Heart left ventricle (tissue), 13 donors: ENCODE measurements around the gene HNRNPH1.
"Not testable (repeated sequence)": the region's sequence is repeated elsewhere in the genome, so short reads cannot be mapped to it uniquely, and the experiment has no call there.

ENCODE experiments used
- POLR2A ChIP-seq, 2 donors: fragments of 450-650 bp; IDR thresholded peaks; one replicate each; pipeline ENCODE4 v1.6.1; 2017; ENCODE audit warnings: antibody characterized with exemption in 2 of 2, mild to moderate bottlenecking in 2 of 2, moderate library complexity in 2 of 2
- TF ChIP-seq, protein P1 (sequence below), 12 donors: fragments of 200-600 bp; sonication (generic) in 4 of 12; IDR thresholded peaks; one replicate each; pipeline versions ENCODE4 v1.5.0 to v1.8.0; 2018 to 2022; ENCODE audit warnings: antibody characterized with exemption in 12 of 12, mild to moderate bottlenecking in 5 of 12
- donor health status: ischemic (EF 13 %, LVEDD 7.1; RV severe dilation, severe dysfunction).
- donor health status: DM: no; HTN: yes; CAD: no.
- donor health status: DM: no; HTN: no; CAD: no.
- donor health status: ischemic (EF 25% LVEDD 6.9; RV normal size, moderate dysfunction).
- donor health status: ischemic (EF 25% LVEDD 5.7; RV mildly dilated, moderate dysfunction).
- donor health status: ischemic (EF 35%, LVEDD 5.7; RV mildly dilated, moderate dysfunction).
- donor health status: nonischemic (EF 11% LVEDD 7.7; RV severe dilation, severe dysfunction).
- donor health status: DM: yes; HTN: yes; CAD: no.
- donor health status: PGD.
- donor health status: ischemic (EF 29% LVEDD 5.4; RV normal size, mild dysfunction).
- donor health status: nonischemic (EF 23%, LVEDD 6.1; RV moderate dilation, normal function).

DNA sequence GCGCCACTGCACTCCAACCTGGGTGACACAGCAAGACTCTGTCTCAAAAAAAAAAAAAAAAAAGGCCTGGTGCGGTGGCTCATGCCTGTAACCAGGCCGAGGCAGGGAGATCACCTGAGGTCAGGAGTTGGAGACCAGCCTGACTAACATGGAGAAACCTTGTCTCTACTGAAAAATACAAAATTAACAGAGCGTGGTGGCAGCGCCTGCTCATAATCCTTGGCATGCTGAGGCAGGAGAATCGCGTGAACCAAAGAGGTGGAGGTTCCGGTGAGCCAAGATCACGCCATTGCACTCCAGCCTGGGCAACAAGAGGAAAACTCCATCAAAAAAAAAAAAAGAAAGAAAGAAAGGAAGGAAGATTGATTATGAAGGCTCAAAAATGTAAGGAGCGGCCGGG, 15.8 kb upstream of the HNRNPH1 start:
- TF ChIP-seq, protein P1, sequence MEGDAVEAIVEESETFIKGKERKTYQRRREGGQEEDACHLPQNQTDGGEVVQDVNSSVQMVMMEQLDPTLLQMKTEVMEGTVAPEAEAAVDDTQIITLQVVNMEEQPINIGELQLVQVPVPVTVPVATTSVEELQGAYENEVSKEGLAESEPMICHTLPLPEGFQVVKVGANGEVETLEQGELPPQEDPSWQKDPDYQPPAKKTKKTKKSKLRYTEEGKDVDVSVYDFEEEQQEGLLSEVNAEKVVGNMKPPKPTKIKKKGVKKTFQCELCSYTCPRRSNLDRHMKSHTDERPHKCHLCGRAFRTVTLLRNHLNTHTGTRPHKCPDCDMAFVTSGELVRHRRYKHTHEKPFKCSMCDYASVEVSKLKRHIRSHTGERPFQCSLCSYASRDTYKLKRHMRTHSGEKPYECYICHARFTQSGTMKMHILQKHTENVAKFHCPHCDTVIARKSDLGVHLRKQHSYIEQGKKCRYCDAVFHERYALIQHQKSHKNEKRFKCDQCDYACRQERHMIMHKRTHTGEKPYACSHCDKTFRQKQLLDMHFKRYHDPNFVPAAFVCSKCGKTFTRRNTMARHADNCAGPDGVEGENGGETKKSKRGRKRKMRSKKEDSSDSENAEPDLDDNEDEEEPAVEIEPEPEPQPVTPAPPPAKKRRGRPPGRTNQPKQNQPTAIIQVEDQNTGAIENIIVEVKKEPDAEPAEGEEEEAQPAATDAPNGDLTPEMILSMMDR (IDR thresholded peaks at IDR 0.05): not testable (repeated sequence)
- TF ChIP-seq POLR2A (IDR thresholded peaks at IDR 0.05): not testable (repeated sequence)
